WTC11 (cell line): ENCODE results near the gene FAM78B. TPM values are rescaled to one million over a fixed set of nuclear protein-coding genes. Genes with fewer than 3 reads are reported as not detected.

Experiments
- ATAC-seq: fragments of 200-7000 bp; cut with Tn5 transposase; 2 replicates; pipeline ENCODE4 v1.10.0; 2021; ENCODE audit warnings: mild to moderate bottlenecking, moderate library complexity
- CTCF ChIA-PET: fragments of 300-600 bp; sonication (Branson Sonifier 250); formaldehyde crosslinking; loops from one replicate; lab custom pipeline; 2021; ENCODE audit warnings: antibody characterized with exemption; lab: Charles Lee
- POLR2A ChIA-PET: fragments of 350-600 bp; sonication (Branson Sonifier 250); formaldehyde crosslinking; loops from one replicate; lab custom pipeline; 2021; ENCODE audit warnings: antibody characterized with exemption; lab: Charles Lee
- DNase-seq: peaks from one replicate; pipeline ENCODE4 v3.0.0; 2021; ENCODE audit warnings: low spot score
- H3K27ac Mint-ChIP-seq: 2 replicates; pipeline ENCODE4 v1.8.0; 2021; ENCODE audit warnings: mixed read lengths
- H3K27me3 Mint-ChIP-seq: 2 replicates; pipeline ENCODE4 v1.8.0; 2021; ENCODE audit warnings: low read depth, mild to moderate bottlenecking, moderate library complexity, mixed read lengths
- H3K36me3 Mint-ChIP-seq: 2 replicates; pipeline ENCODE4 v1.8.0; 2021; ENCODE audit warnings: mixed read lengths
- H3K4me1 Mint-ChIP-seq: 2 replicates; pipeline ENCODE4 v1.8.0; 2022; ENCODE audit warnings: mixed read lengths
- H3K4me3 Mint-ChIP-seq: 2 replicates; pipeline ENCODE4 v1.8.0; 2021; ENCODE audit warnings: mild to moderate bottlenecking, moderate library complexity, mixed read lengths
- H3K9me3 Mint-ChIP-seq: 2 replicates; pipeline ENCODE4 v1.8.0; 2021; ENCODE audit warnings: mixed read lengths
- CREB1 ChIP-seq: sonication (generic); formaldehyde crosslinking; IDR thresholded peaks from 2 replicates; pipeline ENCODE4 v1.8.0; 2023; ENCODE audit warnings: mild to moderate bottlenecking, missing genetic modification reagents
- ESRRA ChIP-seq: sonication (generic); formaldehyde crosslinking; IDR thresholded peaks from 2 replicates; pipeline ENCODE4 v1.8.1; 2022; ENCODE audit warnings: mild to moderate bottlenecking, missing genetic modification reagents, borderline replicate concordance
- KAT7 ChIP-seq: sonication (generic); formaldehyde crosslinking; IDR thresholded peaks from 2 replicates; pipeline ENCODE4 v1.8.1; 2023; ENCODE audit warnings: missing genetic modification reagents, mild to moderate bottlenecking, borderline replicate concordance
- NFATC4 ChIP-seq: fragments of 250-450 bp; sonication (Bioruptor Pico); IDR thresholded peaks from 2 replicates; pipeline ENCODE4 v1.9.0; 2021; ENCODE audit warnings: mild to moderate bottlenecking
- RORB ChIP-seq: fragments of 250-450 bp; sonication (Bioruptor Pico); IDR thresholded peaks from 2 replicates; pipeline ENCODE4 v1.9.0; 2021; ENCODE audit warnings: mild to moderate bottlenecking
- ZNF232 ChIP-seq: sonication (generic); formaldehyde crosslinking; IDR thresholded peaks from 2 replicates; pipeline ENCODE4 v1.8.0; 2022; ENCODE audit warnings: mild to moderate bottlenecking, missing genetic modification reagents
- total RNA-seq: library from RNA; stranded (reverse); gene quantifications from 3 replicates; pipeline ENCODE4 v1.2.3, GENCODE V29; 2021
- TF ChIP-seq, protein P1 (sequence below): fragments of 250-450 bp; sonication (Bioruptor Pico); IDR thresholded peaks from 2 replicates; pipeline ENCODE4 v1.8.0; 2021; ENCODE audit warnings: mild to moderate bottlenecking
- TF ChIP-seq, protein P2 (sequence below): sonication (generic); formaldehyde crosslinking; IDR thresholded peaks from 2 replicates; pipeline ENCODE4 v1.8.0; 2022; ENCODE audit warnings: missing genetic modification reagents
- TF ChIP-seq, protein P3 (sequence below): fragments of 250-450 bp; sonication (Bioruptor Pico); IDR thresholded peaks from 2 replicates; pipeline ENCODE4 v1.9.0; 2021; ENCODE audit warnings: mild to moderate bottlenecking
- TF ChIP-seq, protein P4 (sequence below): sonication (generic); formaldehyde crosslinking; IDR thresholded peaks from 2 replicates; pipeline ENCODE4 v1.8.1; 2023; ENCODE audit warnings: mild to moderate bottlenecking, missing genetic modification reagents, moderate library complexity
- TF ChIP-seq, protein P5 (sequence below): sonication (generic); formaldehyde crosslinking; IDR thresholded peaks from 2 replicates; pipeline ENCODE4 v1.8.0; 2022; ENCODE audit warnings: mild to moderate bottlenecking, missing genetic modification reagents
- TF ChIP-seq, protein P6 (sequence below): sonication (generic); formaldehyde crosslinking; IDR thresholded peaks from 2 replicates; pipeline ENCODE4 v1.8.1; 2023; ENCODE audit warnings: mild to moderate bottlenecking, missing genetic modification reagents
- TF ChIP-seq, protein P7 (sequence below): fragments of 250-450 bp; sonication (Bioruptor Pico); IDR thresholded peaks from 2 replicates; pipeline ENCODE4 v1.9.0; 2021; ENCODE audit warnings: moderate library complexity, mild to moderate bottlenecking, inconsistent platforms, borderline replicate concordance
- TF ChIP-seq, protein P8 (sequence below): sonication (generic); formaldehyde crosslinking; IDR thresholded peaks from 2 replicates; pipeline ENCODE4 v1.8.0; 2022; ENCODE audit warnings: mild to moderate bottlenecking, missing genetic modification reagents
- TF ChIP-seq, protein P9 (sequence below): sonication (generic); formaldehyde crosslinking; conservative IDR thresholded peaks from 2 replicates; pipeline ENCODE4 v1.8.1; 2022; ENCODE audit warnings: mild to moderate bottlenecking, missing genetic modification reagents
- TF ChIP-seq, protein P10 (sequence below): sonication (generic); formaldehyde crosslinking; conservative IDR thresholded peaks from 2 replicates; pipeline ENCODE4 v1.8.1; 2023; ENCODE audit warnings: mild to moderate bottlenecking, low read depth, missing genetic modification reagents, moderate library complexity

The FAM78B gene
- total RNA-seq, 1 experiment from 2014 or later: 2.6 TPM

DNA sequence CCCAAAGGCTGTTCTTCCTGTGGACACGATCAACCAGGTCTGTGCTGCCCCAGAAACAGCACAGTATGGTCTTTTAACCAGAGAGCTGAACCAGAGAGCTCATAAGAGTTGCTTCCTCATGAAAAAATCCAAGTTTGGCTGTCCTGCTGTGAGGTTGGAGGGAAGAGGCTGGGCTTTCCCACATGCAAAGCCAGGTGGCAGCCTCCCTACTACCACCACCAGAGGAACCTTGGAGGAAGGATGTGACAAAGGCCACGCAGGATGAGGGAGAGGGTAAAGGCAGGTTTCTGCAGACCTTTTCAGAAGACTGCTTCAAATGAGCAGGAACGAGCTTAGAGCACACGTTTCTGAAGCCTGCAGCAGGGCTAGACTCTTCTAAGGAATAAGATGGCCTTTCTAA lies 27.1 kb downstream of the FAM78B start:
- TF ChIP-seq, protein P1, sequence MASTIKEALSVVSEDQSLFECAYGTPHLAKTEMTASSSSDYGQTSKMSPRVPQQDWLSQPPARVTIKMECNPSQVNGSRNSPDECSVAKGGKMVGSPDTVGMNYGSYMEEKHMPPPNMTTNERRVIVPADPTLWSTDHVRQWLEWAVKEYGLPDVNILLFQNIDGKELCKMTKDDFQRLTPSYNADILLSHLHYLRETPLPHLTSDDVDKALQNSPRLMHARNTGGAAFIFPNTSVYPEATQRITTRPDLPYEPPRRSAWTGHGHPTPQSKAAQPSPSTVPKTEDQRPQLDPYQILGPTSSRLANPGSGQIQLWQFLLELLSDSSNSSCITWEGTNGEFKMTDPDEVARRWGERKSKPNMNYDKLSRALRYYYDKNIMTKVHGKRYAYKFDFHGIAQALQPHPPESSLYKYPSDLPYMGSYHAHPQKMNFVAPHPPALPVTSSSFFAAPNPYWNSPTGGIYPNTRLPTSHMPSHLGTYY (CRISPR knock-in tag): no peak
- TF ChIP-seq, protein P2, sequence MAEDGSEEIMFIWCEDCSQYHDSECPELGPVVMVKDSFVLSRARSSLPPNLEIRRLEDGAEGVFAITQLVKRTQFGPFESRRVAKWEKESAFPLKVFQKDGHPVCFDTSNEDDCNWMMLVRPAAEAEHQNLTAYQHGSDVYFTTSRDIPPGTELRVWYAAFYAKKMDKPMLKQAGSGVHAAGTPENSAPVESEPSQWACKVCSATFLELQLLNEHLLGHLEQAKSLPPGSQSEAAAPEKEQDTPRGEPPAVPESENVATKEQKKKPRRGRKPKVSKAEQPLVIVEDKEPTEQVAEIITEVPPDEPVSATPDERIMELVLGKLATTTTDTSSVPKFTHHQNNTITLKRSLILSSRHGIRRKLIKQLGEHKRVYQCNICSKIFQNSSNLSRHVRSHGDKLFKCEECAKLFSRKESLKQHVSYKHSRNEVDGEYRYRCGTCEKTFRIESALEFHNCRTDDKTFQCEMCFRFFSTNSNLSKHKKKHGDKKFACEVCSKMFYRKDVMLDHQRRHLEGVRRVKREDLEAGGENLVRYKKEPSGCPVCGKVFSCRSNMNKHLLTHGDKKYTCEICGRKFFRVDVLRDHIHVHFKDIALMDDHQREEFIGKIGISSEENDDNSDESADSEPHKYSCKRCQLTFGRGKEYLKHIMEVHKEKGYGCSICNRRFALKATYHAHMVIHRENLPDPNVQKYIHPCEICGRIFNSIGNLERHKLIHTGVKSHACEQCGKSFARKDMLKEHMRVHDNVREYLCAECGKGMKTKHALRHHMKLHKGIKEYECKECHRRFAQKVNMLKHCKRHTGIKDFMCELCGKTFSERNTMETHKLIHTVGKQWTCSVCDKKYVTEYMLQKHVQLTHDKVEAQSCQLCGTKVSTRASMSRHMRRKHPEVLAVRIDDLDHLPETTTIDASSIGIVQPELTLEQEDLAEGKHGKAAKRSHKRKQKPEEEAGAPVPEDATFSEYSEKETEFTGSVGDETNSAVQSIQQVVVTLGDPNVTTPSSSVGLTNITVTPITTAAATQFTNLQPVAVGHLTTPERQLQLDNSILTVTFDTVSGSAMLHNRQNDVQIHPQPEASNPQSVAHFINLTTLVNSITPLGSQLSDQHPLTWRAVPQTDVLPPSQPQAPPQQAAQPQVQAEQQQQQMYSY (CRISPR knock-in tag): no peak
- TF ChIP-seq, protein P3, sequence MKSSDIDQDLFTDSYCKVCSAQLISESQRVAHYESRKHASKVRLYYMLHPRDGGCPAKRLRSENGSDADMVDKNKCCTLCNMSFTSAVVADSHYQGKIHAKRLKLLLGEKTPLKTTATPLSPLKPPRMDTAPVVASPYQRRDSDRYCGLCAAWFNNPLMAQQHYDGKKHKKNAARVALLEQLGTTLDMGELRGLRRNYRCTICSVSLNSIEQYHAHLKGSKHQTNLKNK (CRISPR knock-in tag): no peak
- TF ChIP-seq, protein P4, sequence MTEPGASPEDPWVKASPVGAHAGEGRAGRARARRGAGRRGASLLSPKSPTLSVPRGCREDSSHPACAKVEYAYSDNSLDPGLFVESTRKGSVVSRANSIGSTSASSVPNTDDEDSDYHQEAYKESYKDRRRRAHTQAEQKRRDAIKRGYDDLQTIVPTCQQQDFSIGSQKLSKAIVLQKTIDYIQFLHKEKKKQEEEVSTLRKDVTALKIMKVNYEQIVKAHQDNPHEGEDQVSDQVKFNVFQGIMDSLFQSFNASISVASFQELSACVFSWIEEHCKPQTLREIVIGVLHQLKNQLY (CRISPR knock-in tag): no peak
- TF ChIP-seq RORB: no peak
- TF ChIP-seq, protein P5, sequence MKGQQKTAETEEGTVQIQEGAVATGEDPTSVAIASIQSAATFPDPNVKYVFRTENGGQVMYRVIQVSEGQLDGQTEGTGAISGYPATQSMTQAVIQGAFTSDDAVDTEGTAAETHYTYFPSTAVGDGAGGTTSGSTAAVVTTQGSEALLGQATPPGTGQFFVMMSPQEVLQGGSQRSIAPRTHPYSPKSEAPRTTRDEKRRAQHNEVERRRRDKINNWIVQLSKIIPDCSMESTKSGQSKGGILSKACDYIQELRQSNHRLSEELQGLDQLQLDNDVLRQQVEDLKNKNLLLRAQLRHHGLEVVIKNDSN (CRISPR knock-in tag): no peak
- TF ChIP-seq, protein P6, sequence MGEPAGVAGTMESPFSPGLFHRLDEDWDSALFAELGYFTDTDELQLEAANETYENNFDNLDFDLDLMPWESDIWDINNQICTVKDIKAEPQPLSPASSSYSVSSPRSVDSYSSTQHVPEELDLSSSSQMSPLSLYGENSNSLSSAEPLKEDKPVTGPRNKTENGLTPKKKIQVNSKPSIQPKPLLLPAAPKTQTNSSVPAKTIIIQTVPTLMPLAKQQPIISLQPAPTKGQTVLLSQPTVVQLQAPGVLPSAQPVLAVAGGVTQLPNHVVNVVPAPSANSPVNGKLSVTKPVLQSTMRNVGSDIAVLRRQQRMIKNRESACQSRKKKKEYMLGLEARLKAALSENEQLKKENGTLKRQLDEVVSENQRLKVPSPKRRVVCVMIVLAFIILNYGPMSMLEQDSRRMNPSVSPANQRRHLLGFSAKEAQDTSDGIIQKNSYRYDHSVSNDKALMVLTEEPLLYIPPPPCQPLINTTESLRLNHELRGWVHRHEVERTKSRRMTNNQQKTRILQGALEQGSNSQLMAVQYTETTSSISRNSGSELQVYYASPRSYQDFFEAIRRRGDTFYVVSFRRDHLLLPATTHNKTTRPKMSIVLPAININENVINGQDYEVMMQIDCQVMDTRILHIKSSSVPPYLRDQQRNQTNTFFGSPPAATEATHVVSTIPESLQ: no peak
- no peak for TF ChIP-seq CREB1
- no peak for TF ChIP-seq KAT7 (CRISPR knock-in tag)
- TF ChIP-seq ZNF232 (CRISPR knock-in tag): no peak
- TF ChIP-seq, protein P7, sequence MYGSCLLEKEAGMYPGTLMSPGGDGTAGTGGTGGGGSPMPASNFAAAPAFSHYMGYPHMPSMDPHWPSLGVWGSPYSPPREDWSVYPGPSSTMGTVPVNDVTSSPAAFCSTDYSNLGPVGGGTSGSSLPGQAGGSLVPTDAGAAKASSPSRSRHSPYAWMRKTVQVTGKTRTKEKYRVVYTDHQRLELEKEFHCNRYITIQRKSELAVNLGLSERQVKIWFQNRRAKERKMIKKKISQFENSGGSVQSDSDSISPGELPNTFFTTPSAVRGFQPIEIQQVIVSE (CRISPR knock-in tag): no peak
- TF ChIP-seq, protein P8, sequence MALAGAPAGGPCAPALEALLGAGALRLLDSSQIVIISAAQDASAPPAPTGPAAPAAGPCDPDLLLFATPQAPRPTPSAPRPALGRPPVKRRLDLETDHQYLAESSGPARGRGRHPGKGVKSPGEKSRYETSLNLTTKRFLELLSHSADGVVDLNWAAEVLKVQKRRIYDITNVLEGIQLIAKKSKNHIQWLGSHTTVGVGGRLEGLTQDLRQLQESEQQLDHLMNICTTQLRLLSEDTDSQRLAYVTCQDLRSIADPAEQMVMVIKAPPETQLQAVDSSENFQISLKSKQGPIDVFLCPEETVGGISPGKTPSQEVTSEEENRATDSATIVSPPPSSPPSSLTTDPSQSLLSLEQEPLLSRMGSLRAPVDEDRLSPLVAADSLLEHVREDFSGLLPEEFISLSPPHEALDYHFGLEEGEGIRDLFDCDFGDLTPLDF (CRISPR knock-in tag): no peak
- TF ChIP-seq, protein P9, sequence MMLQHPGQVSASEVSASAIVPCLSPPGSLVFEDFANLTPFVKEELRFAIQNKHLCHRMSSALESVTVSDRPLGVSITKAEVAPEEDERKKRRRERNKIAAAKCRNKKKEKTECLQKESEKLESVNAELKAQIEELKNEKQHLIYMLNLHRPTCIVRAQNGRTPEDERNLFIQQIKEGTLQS (CRISPR knock-in tag): no peak
- TF ChIP-seq, protein P10, sequence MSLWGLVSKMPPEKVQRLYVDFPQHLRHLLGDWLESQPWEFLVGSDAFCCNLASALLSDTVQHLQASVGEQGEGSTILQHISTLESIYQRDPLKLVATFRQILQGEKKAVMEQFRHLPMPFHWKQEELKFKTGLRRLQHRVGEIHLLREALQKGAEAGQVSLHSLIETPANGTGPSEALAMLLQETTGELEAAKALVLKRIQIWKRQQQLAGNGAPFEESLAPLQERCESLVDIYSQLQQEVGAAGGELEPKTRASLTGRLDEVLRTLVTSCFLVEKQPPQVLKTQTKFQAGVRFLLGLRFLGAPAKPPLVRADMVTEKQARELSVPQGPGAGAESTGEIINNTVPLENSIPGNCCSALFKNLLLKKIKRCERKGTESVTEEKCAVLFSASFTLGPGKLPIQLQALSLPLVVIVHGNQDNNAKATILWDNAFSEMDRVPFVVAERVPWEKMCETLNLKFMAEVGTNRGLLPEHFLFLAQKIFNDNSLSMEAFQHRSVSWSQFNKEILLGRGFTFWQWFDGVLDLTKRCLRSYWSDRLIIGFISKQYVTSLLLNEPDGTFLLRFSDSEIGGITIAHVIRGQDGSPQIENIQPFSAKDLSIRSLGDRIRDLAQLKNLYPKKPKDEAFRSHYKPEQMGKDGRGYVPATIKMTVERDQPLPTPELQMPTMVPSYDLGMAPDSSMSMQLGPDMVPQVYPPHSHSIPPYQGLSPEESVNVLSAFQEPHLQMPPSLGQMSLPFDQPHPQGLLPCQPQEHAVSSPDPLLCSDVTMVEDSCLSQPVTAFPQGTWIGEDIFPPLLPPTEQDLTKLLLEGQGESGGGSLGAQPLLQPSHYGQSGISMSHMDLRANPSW (CRISPR knock-in tag): no peak
- TF ChIP-seq NFATC4 (CRISPR knock-in tag): no peak
- TF ChIP-seq ESRRA: no peak
- POLR2A ChIA-PET: no interaction called here
- peak; percentile 63 for ATAC-seq
- no peak for DNase-seq
- Mint-ChIP-seq H3K36me3 (no peaks in the 10 kb centered on the region), H3K27ac (no peak overlapping the region), H3K4me3 (no peak overlapping the region), H3K4me1 (peaks cover 10% of the 10 kb centered on the region), H3K9me3 (no peaks in the 10 kb centered on the region), H3K27me3 (no peaks in the 10 kb centered on the region)
- CTCF ChIA-PET: interaction anchor here (0.9 to 1.6 kb wide), 4 partner anchors 12 to 215 kb away, joined by 3 read pairs; partner anchors contain the start of gene FAM78B
